PFSK-1 (cell line): ENCODE results near the gene KRT78.

ENCODE experiments used
- FOXP2 ChIP-seq: optimal IDR thresholded peaks from 2 replicates; pipeline ENCODE3; 2011; ENCODE audit warnings: borderline replicate concordance, control low read depth, inconsistent platforms; ENCODE audit not compliant: insufficient read depth; ENCODE audit errors: extremely low read length, extremely low read depth
- POLR2AphosphoS5 ChIP-seq: IDR thresholded peaks from 2 replicates; pipeline ENCODE4 v1.6.1; 2012; ENCODE audit warnings: low read depth, mild to moderate bottlenecking, control low read depth, low read length, moderate library complexity
- SIN3A ChIP-seq: IDR thresholded peaks from 2 replicates; pipeline ENCODE4 v1.6.1; 2012; ENCODE audit warnings: mild to moderate bottlenecking, low read length, moderate library complexity, borderline replicate concordance; ENCODE audit not compliant: insufficient read depth
- TAF1 ChIP-seq: IDR thresholded peaks from 2 replicates; pipeline ENCODE4 v1.6.1; 2012; ENCODE audit warnings: low read length, control low read depth, borderline replicate concordance; ENCODE audit not compliant: insufficient read depth
- TF ChIP-seq, protein P1 (sequence below), 2 experiments: IDR thresholded peaks; 2 replicates each; pipeline versions ENCODE4 v1.6.1 to v1.8.0; 2011 to 2012; ENCODE audit warnings: low read depth in 2 of 2, low read length in 2 of 2, control low read depth in 1 of 2, inconsistent platforms in 1 of 2, mild to moderate bottlenecking in 1 of 2, moderate library complexity in 1 of 2; ENCODE audit not compliant: insufficient read depth in 1 of 2

Gene KRT78

DNA sequence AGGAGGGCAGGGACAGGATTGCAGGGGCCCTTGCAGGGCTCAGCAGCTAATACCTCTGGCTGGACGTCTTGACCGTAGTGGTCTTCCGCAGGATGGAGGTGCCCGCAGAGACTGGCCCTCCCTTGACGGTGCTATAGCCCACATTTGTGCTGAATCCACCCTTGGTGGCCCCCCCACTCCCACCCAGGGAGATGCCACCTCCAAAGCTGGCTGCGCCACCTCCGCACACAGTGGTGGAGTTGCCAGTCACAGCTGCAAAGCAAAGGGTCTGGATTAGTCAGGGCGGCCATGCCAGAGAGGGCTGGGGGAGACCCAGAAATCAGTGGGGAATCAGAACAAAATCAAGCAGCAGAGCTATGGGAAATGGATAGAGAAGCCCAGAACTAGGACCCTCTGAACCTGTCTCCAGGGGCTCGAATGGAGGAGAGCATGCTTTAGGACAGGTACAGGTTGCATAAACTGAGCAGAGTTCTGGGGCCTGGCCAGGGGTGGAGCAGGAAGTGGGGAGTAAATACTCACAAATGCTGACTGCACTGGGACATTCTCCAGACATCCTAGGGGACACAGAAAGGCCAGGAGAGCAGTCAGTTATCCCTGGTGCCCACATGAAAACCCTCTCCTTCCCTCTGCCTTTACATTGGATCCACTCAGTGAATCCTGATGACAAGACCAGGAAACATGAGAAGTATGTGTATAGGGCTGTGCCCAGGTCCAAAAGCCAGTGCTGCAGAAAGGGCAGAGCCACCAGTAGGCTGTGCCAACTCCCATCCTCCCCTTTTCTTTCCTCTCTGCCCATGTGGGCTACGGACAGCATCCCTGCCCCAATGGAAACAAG lies 26.8 kb downstream of the KRT78 start:
- TF ChIP-seq, protein P1, sequence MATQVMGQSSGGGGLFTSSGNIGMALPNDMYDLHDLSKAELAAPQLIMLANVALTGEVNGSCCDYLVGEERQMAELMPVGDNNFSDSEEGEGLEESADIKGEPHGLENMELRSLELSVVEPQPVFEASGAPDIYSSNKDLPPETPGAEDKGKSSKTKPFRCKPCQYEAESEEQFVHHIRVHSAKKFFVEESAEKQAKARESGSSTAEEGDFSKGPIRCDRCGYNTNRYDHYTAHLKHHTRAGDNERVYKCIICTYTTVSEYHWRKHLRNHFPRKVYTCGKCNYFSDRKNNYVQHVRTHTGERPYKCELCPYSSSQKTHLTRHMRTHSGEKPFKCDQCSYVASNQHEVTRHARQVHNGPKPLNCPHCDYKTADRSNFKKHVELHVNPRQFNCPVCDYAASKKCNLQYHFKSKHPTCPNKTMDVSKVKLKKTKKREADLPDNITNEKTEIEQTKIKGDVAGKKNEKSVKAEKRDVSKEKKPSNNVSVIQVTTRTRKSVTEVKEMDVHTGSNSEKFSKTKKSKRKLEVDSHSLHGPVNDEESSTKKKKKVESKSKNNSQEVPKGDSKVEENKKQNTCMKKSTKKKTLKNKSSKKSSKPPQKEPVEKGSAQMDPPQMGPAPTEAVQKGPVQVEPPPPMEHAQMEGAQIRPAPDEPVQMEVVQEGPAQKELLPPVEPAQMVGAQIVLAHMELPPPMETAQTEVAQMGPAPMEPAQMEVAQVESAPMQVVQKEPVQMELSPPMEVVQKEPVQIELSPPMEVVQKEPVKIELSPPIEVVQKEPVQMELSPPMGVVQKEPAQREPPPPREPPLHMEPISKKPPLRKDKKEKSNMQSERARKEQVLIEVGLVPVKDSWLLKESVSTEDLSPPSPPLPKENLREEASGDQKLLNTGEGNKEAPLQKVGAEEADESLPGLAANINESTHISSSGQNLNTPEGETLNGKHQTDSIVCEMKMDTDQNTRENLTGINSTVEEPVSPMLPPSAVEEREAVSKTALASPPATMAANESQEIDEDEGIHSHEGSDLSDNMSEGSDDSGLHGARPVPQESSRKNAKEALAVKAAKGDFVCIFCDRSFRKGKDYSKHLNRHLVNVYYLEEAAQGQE (IDR thresholded peaks at IDR 0.05; ENCODE audit: insufficient read depth in 1 of 2, low read depth in 2 of 2, low read length in 2 of 2) = no peak
- TF ChIP-seq TAF1 (no peak), SIN3A (no peak), POLR2AphosphoS5 (no peak), FOXP2 (no peak)

DNA sequence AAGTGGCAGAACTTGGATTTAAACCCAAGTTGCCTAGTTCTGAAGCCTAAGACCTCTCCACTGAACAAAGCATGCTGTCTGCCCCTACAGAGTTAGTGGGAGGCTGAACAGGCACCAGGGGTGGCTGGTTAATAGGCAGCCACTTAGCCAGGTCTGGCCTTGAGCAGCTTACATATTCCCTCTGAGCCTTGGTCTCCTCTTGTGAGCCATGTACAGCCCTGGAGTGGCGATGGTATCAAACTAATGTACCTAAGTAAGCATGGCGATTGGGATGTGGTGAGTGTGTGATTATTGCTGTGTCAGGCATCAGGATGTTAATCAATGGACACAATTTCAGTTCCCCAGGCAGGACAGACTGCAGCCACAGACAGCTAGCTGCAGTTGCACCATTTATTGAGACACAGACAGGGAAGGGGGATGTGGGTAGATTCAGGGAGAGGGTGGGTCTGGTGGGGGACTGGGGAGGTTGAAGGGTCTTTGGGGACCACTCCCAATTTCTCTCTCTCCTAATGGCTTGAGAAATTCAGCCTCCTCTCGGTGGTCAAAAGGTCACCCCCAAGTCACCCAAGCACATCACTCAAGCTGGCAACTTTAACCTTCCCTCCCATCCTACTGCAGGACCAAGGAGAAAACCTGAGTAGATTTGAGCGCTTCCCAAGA lies 27.6 kb downstream of the KRT78 start:
- TF ChIP-seq, protein P1 (IDR thresholded peaks at IDR 0.05; ENCODE audit: insufficient read depth in 1 of 2, low read depth in 2 of 2, low read length in 2 of 2) = no peak
- TF ChIP-seq SIN3A (no peak), FOXP2 (no peak), POLR2AphosphoS5 (no peak), TAF1 (no peak)

DNA sequence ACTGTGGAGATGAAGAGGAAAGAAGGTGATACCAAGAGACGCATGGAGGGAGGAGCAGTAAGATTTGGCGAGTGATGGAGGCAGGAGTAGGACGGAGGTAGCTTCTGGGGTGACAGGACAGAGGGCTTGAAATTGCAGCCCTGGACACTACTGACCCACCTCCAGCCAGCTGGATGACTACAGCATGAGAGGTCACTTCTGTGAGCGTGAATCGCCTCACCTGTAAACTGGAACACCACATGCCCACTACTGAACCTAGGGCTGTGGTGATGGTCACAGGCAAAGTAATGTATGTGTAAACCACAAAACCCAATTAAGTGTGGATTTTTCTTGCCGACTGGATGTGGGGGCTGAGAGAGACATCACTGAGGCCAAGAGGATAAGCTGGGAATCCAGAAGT lies 28.3 kb downstream of the KRT78 start:
- TF ChIP-seq, protein P1 (IDR thresholded peaks at IDR 0.05; ENCODE audit: insufficient read depth in 1 of 2, low read depth in 2 of 2, low read length in 2 of 2) = no peak
- TF ChIP-seq TAF1 = no peak
- TF ChIP-seq SIN3A = no peak
- TF ChIP-seq POLR2AphosphoS5 = no peak
- no peak for TF ChIP-seq FOXP2

DNA sequence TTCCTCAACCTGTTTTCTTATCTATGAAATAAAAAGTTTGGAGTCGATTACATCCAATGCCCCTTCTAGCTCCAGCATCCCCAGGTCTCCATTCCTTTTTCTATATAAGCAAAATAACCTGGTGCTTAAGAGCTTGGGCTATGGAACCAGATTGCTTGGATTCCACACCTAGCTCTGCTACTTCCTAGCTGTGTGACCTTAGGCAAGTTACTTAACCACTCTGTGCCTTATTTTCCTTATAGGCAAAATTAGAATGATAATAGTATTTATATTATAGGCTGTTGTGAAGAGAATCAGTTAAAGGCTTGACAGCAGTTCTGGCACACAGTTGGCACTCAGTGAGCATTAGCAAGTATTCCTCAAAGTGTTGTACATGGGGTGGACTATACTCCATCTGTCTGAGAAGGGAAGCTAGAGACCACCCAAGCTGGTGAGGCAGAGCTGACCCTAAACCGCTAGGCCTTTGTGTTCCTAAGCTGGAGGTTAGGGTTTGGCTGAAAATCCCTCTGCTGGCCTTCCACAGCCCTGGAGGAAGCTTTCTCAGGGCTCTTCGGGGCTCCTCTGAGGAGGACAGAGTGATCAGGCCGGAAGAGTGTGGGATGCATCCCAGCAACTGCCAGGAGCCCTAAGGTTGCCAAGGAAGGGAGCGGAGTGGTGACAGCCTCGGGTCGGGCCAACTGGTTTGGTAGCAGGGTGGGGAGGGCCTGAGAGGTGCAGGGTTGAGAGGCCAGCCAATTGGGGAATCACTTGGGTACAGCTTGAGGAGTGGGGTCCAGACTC lies 28.9 kb downstream of the KRT78 start:
- TF ChIP-seq, protein P1 (IDR thresholded peaks at IDR 0.05; ENCODE audit: insufficient read depth in 1 of 2, low read depth in 2 of 2, low read length in 2 of 2) = no peak
- TF ChIP-seq TAF1 (no peak), SIN3A (no peak), POLR2AphosphoS5 (no peak), FOXP2 (no peak)
